Lower lobe of right lung (tissue), 2 donors: ENCODE data around the gene TTC34. TPM values are rescaled to one million over a fixed set of nuclear protein-coding genes. Genes with fewer than 3 reads are reported as not detected.

Source experiments
- ATAC-seq, 2 donors: fragments of 200-7000 bp; cut with Tn5 transposase; one replicate each; pipeline ENCODE4 v1.9.1; 2020 to 2022; ENCODE audit warnings: mild to moderate bottlenecking in 2 of 2, moderate library complexity in 2 of 2
- DNase-seq: peaks from one replicate; pipeline ENCODE4 v3.0.0-alpha.2; 2020
- H3K27ac ChIP-seq: fragments of 200-600 bp; one replicate; pipeline ENCODE4 v1.8.0; 2022
- H3K27me3 ChIP-seq: fragments of 200-600 bp; one replicate; pipeline ENCODE4 v1.8.0; 2022; ENCODE audit warnings: low read depth
- H3K36me3 ChIP-seq: fragments of 200-600 bp; one replicate; pipeline ENCODE4 v1.8.0; 2022; ENCODE audit warnings: mild to moderate bottlenecking
- H3K4me1 ChIP-seq: fragments of 200-600 bp; one replicate; pipeline ENCODE4 v1.8.0; 2022
- H3K4me3 ChIP-seq: fragments of 200-600 bp; one replicate; pipeline ENCODE4 v1.8.0; 2022; ENCODE audit warnings: mild to moderate bottlenecking
- H3K9me3 ChIP-seq: fragments of 200-600 bp; one replicate; pipeline ENCODE4 v1.8.0; 2022
- intact Hi-C: fragments of 100-400 bp; cut with DNase I; formaldehyde crosslinking; loops from one replicate; pipeline ENCODE4 v1.11.0; 2022
- total RNA-seq: library from RNA; stranded (reverse); fragmentation: NEBNext Ultra II Directional; extraction: Animal tissue kit (Norgen Biotek cat#: 25700); gene quantifications from one replicate; pipeline ENCODE4 v1.2.1, GENCODE V29; 2021
- TF ChIP-seq, protein P1 (sequence below): fragments of 200-600 bp; IDR thresholded peaks from one replicate; pipeline ENCODE4 v1.8.0; 2022; ENCODE audit warnings: antibody characterized with exemption, mild to moderate bottlenecking
- donor health status: DM: no; HTN: yes; CAD: no; lungs with severe emphysema.

Gene TTC34
- total RNA-seq, 1 donor from 2014 or later, result 2.6 TPM

- TF ChIP-seq, protein P1, sequence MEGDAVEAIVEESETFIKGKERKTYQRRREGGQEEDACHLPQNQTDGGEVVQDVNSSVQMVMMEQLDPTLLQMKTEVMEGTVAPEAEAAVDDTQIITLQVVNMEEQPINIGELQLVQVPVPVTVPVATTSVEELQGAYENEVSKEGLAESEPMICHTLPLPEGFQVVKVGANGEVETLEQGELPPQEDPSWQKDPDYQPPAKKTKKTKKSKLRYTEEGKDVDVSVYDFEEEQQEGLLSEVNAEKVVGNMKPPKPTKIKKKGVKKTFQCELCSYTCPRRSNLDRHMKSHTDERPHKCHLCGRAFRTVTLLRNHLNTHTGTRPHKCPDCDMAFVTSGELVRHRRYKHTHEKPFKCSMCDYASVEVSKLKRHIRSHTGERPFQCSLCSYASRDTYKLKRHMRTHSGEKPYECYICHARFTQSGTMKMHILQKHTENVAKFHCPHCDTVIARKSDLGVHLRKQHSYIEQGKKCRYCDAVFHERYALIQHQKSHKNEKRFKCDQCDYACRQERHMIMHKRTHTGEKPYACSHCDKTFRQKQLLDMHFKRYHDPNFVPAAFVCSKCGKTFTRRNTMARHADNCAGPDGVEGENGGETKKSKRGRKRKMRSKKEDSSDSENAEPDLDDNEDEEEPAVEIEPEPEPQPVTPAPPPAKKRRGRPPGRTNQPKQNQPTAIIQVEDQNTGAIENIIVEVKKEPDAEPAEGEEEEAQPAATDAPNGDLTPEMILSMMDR, result no peak
- H3K4me1 ChIP-seq, result peaks cover 16% of the 10 kb centered on the region
Measured at GRCh38 chr1:2638466-2639115, 162.9 kb downstream of the TTC34 start.

DNA sequence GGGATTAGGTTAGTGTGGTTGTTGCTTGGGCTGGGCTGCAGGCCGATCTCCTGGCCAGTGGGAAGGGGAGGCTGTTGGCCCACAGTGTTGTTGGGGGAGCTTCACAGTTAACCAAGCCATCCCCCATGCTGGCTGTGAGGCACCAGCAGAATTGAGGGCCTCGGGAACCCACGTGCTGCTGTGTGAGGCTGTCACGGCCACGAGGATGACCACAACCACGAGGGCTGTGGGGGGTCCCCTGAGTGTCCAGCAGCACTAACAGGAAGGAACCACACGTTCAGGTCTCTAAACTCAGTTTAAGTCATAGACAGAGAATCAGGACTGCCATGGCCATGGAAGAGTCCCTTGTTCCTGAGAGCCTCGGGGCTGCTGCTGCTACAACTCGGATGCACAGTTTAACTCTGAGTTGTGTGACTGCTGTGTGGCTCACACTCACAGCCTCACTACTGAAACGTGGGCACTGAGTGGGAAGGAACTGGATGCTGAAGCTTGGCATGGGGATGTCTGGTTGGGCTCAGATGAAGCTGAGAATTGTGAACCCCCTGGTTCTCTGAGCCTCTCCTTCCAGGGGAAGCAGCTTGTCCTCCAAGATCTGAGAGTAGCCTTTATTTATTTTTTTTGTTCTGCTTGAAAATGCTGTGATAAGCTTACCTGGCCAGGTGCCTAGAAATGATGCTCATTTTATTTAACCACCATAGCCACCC, 163.9 kb downstream of the TTC34 start:
- intact Hi-C loops, result no loop called here
- Histone ChIP-seq H3K4me3 (no peak overlapping the region), H3K27ac (no peak overlapping the region), H3K36me3 (no peaks in the 10 kb centered on the region), H3K27me3 (peaks cover 21% of the 10 kb centered on the region), H3K4me1 (peaks cover 11% of the 10 kb centered on the region), H3K9me3 (no peaks in the 10 kb centered on the region)
- ATAC-seq (no peak), DNase-seq (no peak)
- TF ChIP-seq, protein P1, result no peak

More at GRCh38 chr1:2638466-2639115, 162.9 kb downstream of the TTC34 start:
- no peak for DNase-seq
- Histone ChIP-seq H3K9me3 (no peaks in the 10 kb centered on the region), H3K27me3 (peaks cover 11% of the 10 kb centered on the region), H3K4me3 (no peak overlapping the region), H3K27ac (no peak overlapping the region), H3K36me3 (no peaks in the 10 kb centered on the region)
- intact Hi-C loops, result no loop called here
- no peak for ATAC-seq

DNA sequence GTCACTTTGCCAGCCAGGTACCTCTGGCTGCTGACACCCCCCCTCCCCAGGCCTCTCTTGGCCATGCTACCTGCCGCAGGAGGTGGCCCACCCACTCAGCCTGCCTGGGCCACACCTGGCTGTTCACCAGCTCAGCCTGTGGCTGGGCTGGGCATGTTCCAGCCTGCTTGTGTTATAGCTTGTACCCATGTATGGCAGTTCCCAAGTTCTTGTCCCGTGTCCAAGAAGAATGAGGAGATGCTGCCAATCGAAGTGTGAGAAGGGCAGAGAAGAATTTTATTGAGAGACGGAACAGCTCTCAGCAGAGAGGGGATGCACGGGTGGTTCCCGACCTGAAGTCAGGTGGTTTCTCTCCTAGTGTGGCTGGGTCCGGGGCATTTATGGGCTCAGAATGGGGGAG, 164.8 kb downstream of the TTC34 start:
- Histone ChIP-seq H3K4me1 (peaks cover 5% of the 10 kb centered on the region), H3K27me3 (peaks cover 30% of the 10 kb centered on the region), H3K9me3 (no peaks in the 10 kb centered on the region), H3K4me3 (no peak overlapping the region), H3K27ac (no peak overlapping the region), H3K36me3 (no peaks in the 10 kb centered on the region)
- intact Hi-C loops, result no loop called here
- DNase-seq (no peak), ATAC-seq (no peak)
- TF ChIP-seq, protein P1, result no peak

DNA sequence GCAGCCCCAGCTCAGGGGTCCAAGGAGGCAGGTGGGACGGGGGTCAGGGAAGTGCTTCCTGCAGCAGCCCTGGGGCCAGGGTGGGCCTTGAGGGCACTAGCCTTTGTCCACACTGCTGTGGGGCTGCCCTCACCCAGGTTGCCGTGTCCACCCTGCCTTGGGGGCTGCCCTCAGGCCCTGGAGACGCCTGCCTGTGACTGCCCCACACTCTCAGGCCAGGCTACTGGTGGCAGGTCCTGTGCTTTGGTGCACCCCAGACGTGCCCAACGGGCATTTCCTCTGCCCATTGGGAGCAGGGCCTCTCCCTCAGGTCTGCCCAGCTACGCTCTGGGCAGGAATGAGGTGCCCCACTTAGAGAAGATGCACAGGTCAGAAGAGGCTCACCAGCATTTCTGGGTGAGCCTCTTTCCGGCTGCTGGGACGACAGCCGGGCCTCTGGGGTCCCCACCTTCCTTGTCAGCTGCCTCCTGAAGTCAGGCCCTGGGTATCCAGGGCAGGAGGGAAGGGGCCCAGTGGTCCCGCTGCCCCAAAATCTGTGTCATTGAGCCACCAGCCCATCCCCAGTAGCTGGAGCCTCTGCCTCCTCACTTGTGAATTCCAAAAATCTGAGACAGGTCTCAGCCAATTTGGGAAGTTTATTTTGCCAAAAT, 166.0 kb downstream of the TTC34 start:
- ATAC-seq, result no peak
- no peaks in the 10 kb centered on the region for H3K9me3 ChIP-seq
- TF ChIP-seq, protein P1, result no peak
- H3K27ac ChIP-seq, result no peak overlapping the region
- intact Hi-C loops, result no loop called here
- H3K27me3 ChIP-seq, result peaks cover 37% of the 10 kb centered on the region
- H3K36me3 ChIP-seq, result no peaks in the 10 kb centered on the region
- no peaks in the 10 kb centered on the region for H3K4me1 ChIP-seq
- no peak for DNase-seq
- H3K4me3 ChIP-seq, result no peak overlapping the region

GRCh38 chr1:2633936-2634491, 167.5 kb downstream of the TTC34 start:
- H3K27me3 ChIP-seq, result peaks cover 47% of the 10 kb centered on the region
- no peak overlapping the region for H3K27ac ChIP-seq
- H3K4me3 ChIP-seq, result no peak overlapping the region
- H3K36me3 ChIP-seq, result no peaks in the 10 kb centered on the region
- TF ChIP-seq, protein P1, result no peak
- H3K9me3 ChIP-seq, result no peaks in the 10 kb centered on the region
- no peaks in the 10 kb centered on the region for H3K4me1 ChIP-seq
- no peak for DNase-seq
- intact Hi-C loops, result no loop called here
- ATAC-seq, result no peak
